ENCODE results near the gene MMP15.

MMP15 gene

GRCh38 chr16:57991551-57992059 lies 33.9 kb upstream of the MMP15 start:
- H3K4me3 ChIP-seq (ENCODE audit: low read length): no peak overlapping the region
- TF ChIP-seq ZNF274 (IDR thresholded peaks at IDR 0.05; ENCODE audit: low read depth, low read length): no peak

DNA sequence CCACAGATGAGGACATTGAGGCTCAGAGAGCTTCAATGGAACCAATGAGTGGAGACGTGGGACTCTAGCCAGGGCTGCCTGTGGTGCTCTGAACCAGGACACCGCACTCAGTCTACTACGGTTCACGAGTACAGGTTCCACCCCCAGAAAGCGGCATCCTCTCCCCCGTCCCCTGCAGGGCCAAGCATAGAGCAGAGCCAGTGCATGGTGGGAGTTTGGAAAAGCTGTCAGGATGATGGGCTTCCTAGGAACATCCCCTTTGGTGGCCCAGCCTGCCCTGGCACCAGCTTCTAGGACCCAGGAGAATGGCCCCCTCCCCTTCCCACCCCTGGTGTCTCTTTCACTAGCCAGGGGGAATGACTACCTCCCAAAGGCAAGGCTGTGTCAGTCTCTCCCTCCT lies 33.5 kb upstream of the MMP15 start:
- no peak overlapping the region for H3K4me3 ChIP-seq (ENCODE audit: low read length)

GRCh38 chr16:57993438-57993837 lies 32.1 kb upstream of the MMP15 start:
- no peak overlapping the region for H3K4me3 ChIP-seq (ENCODE audit: low read length)
- TF ChIP-seq ZNF274 (IDR thresholded peaks at IDR 0.05; ENCODE audit: low read depth, low read length): no peak

More for the DNA sequence above, 33.5 kb upstream of the MMP15 start:
- no peak for TF ChIP-seq ZNF274 (IDR thresholded peaks at IDR 0.05; ENCODE audit: low read depth, low read length)

DNA sequence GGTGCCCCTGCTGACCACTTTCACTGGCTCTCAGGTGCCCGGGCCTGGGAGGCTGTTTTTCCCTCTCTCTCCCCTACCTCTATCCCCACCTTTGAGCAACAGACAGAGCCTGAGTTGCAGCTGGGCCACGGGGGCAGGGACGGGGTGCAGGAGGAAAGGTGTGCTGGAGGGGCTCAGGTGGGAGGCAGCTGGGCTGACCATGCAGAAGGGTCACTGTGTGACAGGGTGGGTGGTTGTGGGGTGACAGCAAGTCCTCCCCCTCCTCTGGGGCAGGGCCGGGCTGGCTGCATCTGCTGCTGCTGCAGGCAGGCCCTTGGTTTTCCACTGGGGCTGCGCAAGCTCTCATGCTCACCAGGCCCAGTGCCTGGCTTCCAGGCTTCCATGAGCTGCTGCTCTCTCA lies 31.7 kb upstream of the MMP15 start:
- H3K4me3 ChIP-seq (ENCODE audit: low read length): no peak overlapping the region
- no peak for TF ChIP-seq ZNF274 (IDR thresholded peaks at IDR 0.05; ENCODE audit: low read depth, low read length)

- no peak overlapping the region for H3K4me3 ChIP-seq (ENCODE audit: low read length)
- no peak for TF ChIP-seq ZNF274 (IDR thresholded peaks at IDR 0.05; ENCODE audit: low read depth, low read length)
Measured at GRCh38 chr16:57994361-57994760, 31.2 kb upstream of the MMP15 start.

GRCh38 chr16:57994778-57995177 lies 30.8 kb upstream of the MMP15 start:
- no peak overlapping the region for H3K4me3 ChIP-seq (ENCODE audit: low read length)
- no peak for TF ChIP-seq ZNF274 (IDR thresholded peaks at IDR 0.05; ENCODE audit: low read depth, low read length)

DNA sequence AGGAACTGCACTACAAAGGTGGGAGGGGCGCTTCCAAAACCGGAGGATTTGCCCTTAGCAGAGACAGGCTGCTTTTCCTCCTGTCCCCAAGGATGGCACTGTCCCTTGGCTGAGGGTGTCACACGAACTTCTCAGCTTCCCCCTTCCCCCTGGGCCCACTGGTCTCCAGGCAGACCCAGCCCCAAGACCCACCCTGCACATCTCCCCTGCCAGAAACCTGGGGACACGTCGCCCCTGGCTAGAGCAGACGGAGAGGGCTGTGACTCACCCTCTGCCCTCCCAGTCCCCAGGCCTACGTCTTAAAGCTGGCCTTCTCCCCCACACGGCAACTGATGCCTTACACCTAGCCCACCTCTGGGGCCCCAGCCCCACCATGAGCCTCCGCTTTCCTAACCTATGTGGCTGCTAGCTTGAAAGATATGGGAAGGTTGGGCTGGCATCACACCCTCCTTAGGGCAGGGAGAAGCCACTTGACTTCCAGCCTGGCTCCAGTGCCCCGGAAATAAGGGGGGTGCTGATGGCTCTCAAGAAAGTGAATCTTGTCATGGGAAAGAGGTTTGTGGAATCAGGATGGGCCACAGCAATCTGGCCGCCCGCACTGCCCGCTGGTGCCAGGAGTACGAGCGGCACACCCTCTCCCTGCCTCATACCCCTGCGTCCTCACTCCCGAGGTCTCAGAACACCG lies 29.7 kb upstream of the MMP15 start:
- no peak for TF ChIP-seq ZNF274 (IDR thresholded peaks at IDR 0.05; ENCODE audit: low read depth, low read length)

DNA sequence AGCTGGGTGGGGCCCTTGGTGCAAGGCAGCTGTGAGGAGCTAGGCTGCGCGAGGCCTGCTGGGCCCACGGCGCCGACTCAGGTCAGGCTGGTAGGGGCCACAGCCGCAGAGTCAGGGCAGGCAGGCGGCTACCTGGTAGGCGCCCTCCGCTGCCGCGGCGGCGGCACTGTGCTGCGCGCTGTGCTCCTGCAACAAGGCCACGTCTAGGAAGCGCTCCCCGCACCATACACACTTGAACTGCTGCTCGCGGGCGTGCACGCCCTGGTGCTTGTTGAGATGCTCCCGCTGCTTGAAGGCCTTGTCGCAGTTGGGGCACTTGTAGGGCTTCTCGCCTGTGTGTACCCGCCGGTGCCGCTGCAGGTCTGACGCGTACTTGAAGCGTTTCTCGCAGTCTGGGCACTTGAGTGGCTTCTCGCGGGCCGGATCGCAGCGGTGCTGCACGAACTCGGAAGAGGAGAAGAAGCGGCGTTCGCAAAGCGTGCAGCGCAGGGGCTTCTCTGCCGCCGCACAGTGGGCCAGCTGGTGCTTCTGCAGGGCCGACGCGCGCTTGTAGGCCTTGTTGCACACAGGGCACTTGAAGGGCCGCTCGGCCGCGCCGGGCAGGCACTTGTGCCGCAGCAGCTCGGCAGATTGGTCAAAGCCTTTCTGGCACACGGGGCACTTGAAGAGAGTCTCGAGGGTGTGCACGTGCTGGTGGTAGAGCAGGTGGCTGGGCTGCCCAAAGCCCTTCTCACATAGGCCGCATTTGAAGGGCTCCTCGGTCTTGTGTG lies 29.0 kb upstream of the MMP15 start:
- H3K4me3 ChIP-seq (ENCODE audit: low read length): no peak overlapping the region
- no peak for TF ChIP-seq ZNF274 (IDR thresholded peaks at IDR 0.05; ENCODE audit: low read depth, low read length)

More for the DNA sequence above, 29.7 kb upstream of the MMP15 start:
- no peak overlapping the region for H3K4me3 ChIP-seq (ENCODE audit: low read length)

- TF ChIP-seq ZNF274 (IDR thresholded peaks at IDR 0.05; ENCODE audit: low read depth, low read length): no peak
- H3K4me3 ChIP-seq (ENCODE audit: low read length): no peak overlapping the region
Measured at GRCh38 chr16:57997176-57997527, 28.4 kb upstream of the MMP15 start.

DNA sequence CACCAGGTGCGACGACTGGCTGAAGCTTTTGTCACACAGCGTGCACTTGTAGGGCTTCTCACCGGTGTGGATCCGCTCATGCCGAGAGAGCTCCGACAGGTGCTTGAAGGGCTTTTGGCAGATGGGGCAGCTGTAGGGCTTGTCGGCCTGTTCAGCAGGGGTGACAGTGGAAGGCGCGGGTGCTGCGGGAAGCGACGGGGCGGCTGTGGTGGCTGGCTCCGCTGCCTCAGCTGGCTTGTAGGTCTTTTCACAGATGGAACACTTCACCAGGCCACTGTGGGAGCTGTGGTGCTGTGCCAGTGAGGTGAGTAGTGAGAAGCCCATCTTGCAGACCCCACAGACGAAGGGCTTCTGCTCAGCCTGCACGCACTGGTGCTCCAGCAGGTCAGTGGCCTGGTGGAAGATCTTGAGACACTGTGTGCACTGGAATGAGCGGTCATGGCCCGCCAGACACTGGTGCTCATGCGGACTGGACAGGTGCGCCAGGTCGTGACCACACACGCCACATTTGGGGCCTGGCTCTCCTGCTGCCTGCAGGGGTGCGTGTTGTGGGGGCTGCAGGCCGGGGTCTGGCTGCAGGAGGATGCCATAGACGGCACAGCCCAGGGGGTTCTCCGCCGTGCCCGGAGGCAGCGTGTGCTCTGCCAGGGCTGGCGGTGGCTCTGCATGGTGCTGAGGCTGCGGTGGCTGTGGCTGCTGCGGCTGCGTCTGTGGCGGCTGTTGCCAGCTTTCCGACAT lies 27.9 kb upstream of the MMP15 start:
- no peak for TF ChIP-seq ZNF274 (IDR thresholded peaks at IDR 0.05; ENCODE audit: low read depth, low read length)
- H3K4me3 ChIP-seq (ENCODE audit: low read length): no peak overlapping the region

DNA sequence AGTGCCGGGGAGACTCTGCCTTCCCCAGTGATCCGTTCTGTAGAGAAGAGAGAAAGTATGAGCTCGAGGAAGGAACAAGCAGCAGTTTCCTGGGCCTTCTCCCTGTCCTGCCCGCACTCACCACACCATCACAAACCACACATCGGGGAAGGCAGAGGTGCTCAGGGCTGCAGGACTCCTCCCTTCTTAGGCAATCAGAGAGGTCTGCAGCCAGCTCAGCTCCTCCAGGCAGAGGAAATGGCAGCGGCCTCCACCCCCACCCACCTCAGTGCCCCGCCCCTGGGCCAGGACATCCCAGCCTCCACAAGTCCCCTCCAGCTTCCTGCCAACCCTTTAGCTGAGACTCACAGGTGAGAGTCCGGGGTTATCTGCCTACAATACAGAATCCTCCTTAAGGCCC lies 27.1 kb upstream of the MMP15 start:
- no peak overlapping the region for H3K4me3 ChIP-seq (ENCODE audit: low read length)

GRCh38 chr16:57998992-57999365 lies 26.6 kb upstream of the MMP15 start:
- no peak for TF ChIP-seq ZNF274 (IDR thresholded peaks at IDR 0.05; ENCODE audit: low read depth, low read length)
- no peak overlapping the region; the same call in 1 of the 2 replicates for H3K4me3 ChIP-seq (ENCODE audit: low read length)

More for the DNA sequence above, 27.1 kb upstream of the MMP15 start:
- TF ChIP-seq ZNF274 (IDR thresholded peaks at IDR 0.05; ENCODE audit: low read depth, low read length): no peak

GRCh38 chr16:57999366-57999970 lies 26.1 kb upstream of the MMP15 start:
- H3K4me3 ChIP-seq (ENCODE audit: low read length): peak overlapping the region; percentile 76; the same call in 1 of the 2 replicates
- no peak for TF ChIP-seq ZNF274 (IDR thresholded peaks at IDR 0.05; ENCODE audit: low read depth, low read length)
